CD14-positive monocyte (primary cell): ENCODE measurements around the gene LIPT1. TPM values are rescaled to one million over a fixed set of nuclear protein-coding genes. Genes with fewer than 3 reads are reported as not detected.
A peak's percentile ranks its signal among the peaks of the same experiment; 100 is the strongest.

Experiments
- DNase-seq, 3 donors: peaks; one replicate each; pipeline ENCODE4 v3.0.0-alpha.2; 2011 to 2022
- H2AFZ ChIP-seq: 2 replicates; pipeline ENCODE4 v1.6.0; 2012; ENCODE audit warnings: mild to moderate bottlenecking, low read depth, low read length, inconsistent platforms; ENCODE audit not compliant: insufficient read depth, poor library complexity, severe bottlenecking
- H3K27ac ChIP-seq, 2 donors: 1 replicate in 1 of 2; 2 replicates in 1 of 2; pipeline ENCODE4 v1.5.1; 2012 to 2013; ENCODE audit warnings: low read length in 2 of 2, control low read depth in 1 of 2, inconsistent platforms in 1 of 2, low read depth in 1 of 2, mild to moderate bottlenecking in 1 of 2
- H3K27me3 ChIP-seq, 2 donors: one replicate each; pipeline versions ENCODE4 v1.6.0 to v1.6.1; 2011 to 2013; ENCODE audit warnings: low read length in 2 of 2; ENCODE audit not compliant: control insufficient read depth in 2 of 2, insufficient read depth in 2 of 2
- H3K36me3 ChIP-seq, 2 donors: replicated peaks in 1 of 2; 1 replicate in 1 of 2; 2 replicates in 1 of 2; pipeline versions ENCODE4 v1.5.1 to v1.6.1; 2012 to 2013; ENCODE audit warnings: low read length in 2 of 2, control low read depth in 1 of 2, inconsistent platforms in 1 of 2, mild to moderate bottlenecking in 1 of 2; ENCODE audit not compliant: insufficient read depth in 2 of 2, control insufficient read depth in 1 of 2
- H3K4me1 ChIP-seq, 2 donors: 1 replicate in 1 of 2; 2 replicates in 1 of 2; pipeline versions ENCODE4 v1.5.1 to v1.6.1; 2012 to 2013; ENCODE audit warnings: low read length in 2 of 2, control low read depth in 1 of 2, inconsistent platforms in 1 of 2, mild to moderate bottlenecking in 1 of 2, moderate library complexity in 1 of 2; ENCODE audit not compliant: insufficient read depth in 2 of 2, control insufficient read depth in 1 of 2
- H3K4me2 ChIP-seq: replicated peaks from 2 replicates; pipeline ENCODE3; 2012; ENCODE audit warnings: low read length, moderate library complexity, mild to moderate bottlenecking; ENCODE audit not compliant: poor library complexity, severe bottlenecking; ENCODE audit errors: extremely low read depth
- H3K4me3 ChIP-seq, 3 experiments: fragments of 200-600 bp in 1 of 3; sonication (generic) in 1 of 3; replicated peaks in 1 of 3; 1 replicate in 2 of 3; 2 replicates in 1 of 3; pipeline ENCODE4 v1.5.1; 2011 to 2013; ENCODE audit warnings: low read length in 3 of 3, mild to moderate bottlenecking in 3 of 3, control low read depth in 2 of 3, low read depth in 2 of 3, inconsistent platforms in 1 of 3, moderate library complexity in 1 of 3
- H3K79me2 ChIP-seq: 2 replicates; pipeline ENCODE4 v1.6.0; 2012; ENCODE audit warnings: mild to moderate bottlenecking, control low read depth, inconsistent platforms, low read length, moderate library complexity; ENCODE audit not compliant: insufficient read depth
- H3K9ac ChIP-seq: 2 replicates; pipeline ENCODE4 v1.6.0; 2017; ENCODE audit warnings: low read length, mild to moderate bottlenecking; ENCODE audit not compliant: insufficient read depth, poor library complexity, severe bottlenecking
- H3K9me3 ChIP-seq, 2 donors: replicated peaks in 1 of 2; 1 replicate in 1 of 2; 2 replicates in 1 of 2; pipeline versions ENCODE4 v1.5.1 to v1.6.1; 2012 to 2013; ENCODE audit warnings: low read length in 2 of 2, control low read depth in 1 of 2; ENCODE audit not compliant: control insufficient read depth in 1 of 2, insufficient read depth in 1 of 2
- H4K20me1 ChIP-seq: 2 replicates; pipeline ENCODE4 v1.6.0; 2012; ENCODE audit warnings: mild to moderate bottlenecking, low read length, control low read depth, moderate library complexity; ENCODE audit not compliant: insufficient read depth
- H3K27ac Mint-ChIP-seq, 7 donors: one replicate each; pipeline ENCODE4 v1.8.0; 2020; ENCODE audit warnings: mild to moderate bottlenecking in 7 of 7, mixed read lengths in 7 of 7, moderate library complexity in 6 of 7, inconsistent platforms in 2 of 7
- H3K27me3 Mint-ChIP-seq, 3 donors: one replicate each; pipeline ENCODE4 v1.8.0; 2021 to 2022; ENCODE audit warnings: low read depth in 3 of 3, mild to moderate bottlenecking in 3 of 3, mixed read lengths in 3 of 3, moderate library complexity in 3 of 3, inconsistent platforms in 1 of 3
- H3K36me3 Mint-ChIP-seq, 2 donors: one replicate each; pipeline ENCODE4 v1.8.0; 2020; ENCODE audit warnings: mixed read lengths in 2 of 2, inconsistent platforms in 1 of 2, mild to moderate bottlenecking in 1 of 2
- H3K4me1 Mint-ChIP-seq: one replicate; pipeline ENCODE4 v1.8.0; 2020; ENCODE audit warnings: mild to moderate bottlenecking, mixed read lengths
- H3K4me3 Mint-ChIP-seq, 2 donors: one replicate each; pipeline ENCODE4 v1.8.0; 2020; ENCODE audit warnings: mild to moderate bottlenecking in 2 of 2, mixed read lengths in 2 of 2, moderate library complexity in 1 of 2
- H3K9me3 Mint-ChIP-seq, 7 donors: one replicate each; pipeline ENCODE4 v1.8.0; 2020 to 2022; ENCODE audit warnings: mixed read lengths in 7 of 7, mild to moderate bottlenecking in 6 of 7, moderate library complexity in 6 of 7, inconsistent platforms in 2 of 7
- WGBS: methylation state at CpG from one replicate; pipeline ENCODE4 v1.1.5; 2013; ENCODE audit warnings: missing lambda C conversion rate; ENCODE audit not compliant: insufficient coverage; 5-methylcytosine and 5-hydroxymethylcytosine counted together
- intact Hi-C, 2 donors: fragments of 100-400 bp; cut with micrococcal nuclease; formaldehyde crosslinking; loops; one replicate each; pipeline versions ENCODE4 v1.15.0 to v1.15.1; 2023
- polyA plus RNA-seq, 3 donors: library from polyadenylated mRNA; depleted of rRNA in 1 of 3; unstranded in 2 of 3; stranded (reverse) in 1 of 3; fragments of 300-500 nt in 2 of 3; fragments of >200 nt in 1 of 3; fragmentation: Illumina TruSeq in 2 of 3; gene quantifications; 1 replicate in 2 of 3; 2 replicates in 1 of 3; pipeline ENCODE4 v1.2.3, GENCODE V29; 2012 to 2021
- TF ChIP-seq, protein P1 (sequence below): fragments of 200-600 bp; IDR thresholded peaks from one replicate; pipeline ENCODE4 v1.8.0; 2022; ENCODE audit warnings: antibody characterized with exemption, mild to moderate bottlenecking

The LIPT1 gene
- polyA plus RNA-seq, 3 donors: 6.1 to 8.2 (median 7.5) TPM

DNA sequence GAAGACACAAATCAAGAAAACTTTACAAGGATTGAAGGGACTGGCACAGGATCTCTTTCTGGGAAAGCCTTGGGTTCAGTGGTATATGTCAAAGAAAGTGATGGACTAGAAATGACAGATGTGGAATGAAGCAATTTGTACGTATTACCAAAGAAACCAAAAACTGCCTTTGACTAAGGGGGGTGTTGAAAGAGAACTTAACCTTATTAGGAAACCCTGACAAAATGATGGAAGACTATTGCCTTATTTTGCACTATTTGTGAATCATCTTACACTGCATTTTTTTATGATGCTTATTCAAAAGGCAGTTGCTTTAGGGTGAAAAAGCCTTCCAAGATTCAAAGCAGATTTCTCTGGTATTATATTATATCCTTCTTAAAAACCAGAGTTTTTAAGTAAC is 4.1 kb upstream of the LIPT1 start:
- Mint-ChIP-seq H3K27me3 (no peaks in the 10 kb centered on the region), H3K4me1 (peaks cover 25% of the 10 kb centered on the region), H3K36me3 (no peaks in the 10 kb centered on the region), H3K27ac (peak overlapping the region; percentile 66 to 92 (median 83)), H3K4me3 (peak overlapping the region in 1 of 2 donors; percentile 48), H3K9me3 (no peaks in the 10 kb centered on the region)
- Histone ChIP-seq H3K4me1 (peaks cover 25 to 29% of the 10 kb centered on the region in 2 donors), H3K36me3 (no peaks in the 10 kb centered on the region), H3K4me2 (peak overlapping the region; percentile 31), H3K4me3 (no peak overlapping the region), H2AFZ (no peak overlapping the region), H3K9ac (no peak overlapping the region), H3K79me2 (peaks cover 28% of the 10 kb centered on the region), H3K27me3 (no peaks in the 10 kb centered on the region), H3K9me3 (no peaks in the 10 kb centered on the region), H3K27ac (peak overlapping the region; percentile 67 to 74), H4K20me1 (no peaks in the 10 kb centered on the region)
- peak; percentile 62 to 83 (median 82) for DNase-seq
- no CpG with 5 or more reads among the region's 1 CpG for WGBS
- TF ChIP-seq, protein P1, sequence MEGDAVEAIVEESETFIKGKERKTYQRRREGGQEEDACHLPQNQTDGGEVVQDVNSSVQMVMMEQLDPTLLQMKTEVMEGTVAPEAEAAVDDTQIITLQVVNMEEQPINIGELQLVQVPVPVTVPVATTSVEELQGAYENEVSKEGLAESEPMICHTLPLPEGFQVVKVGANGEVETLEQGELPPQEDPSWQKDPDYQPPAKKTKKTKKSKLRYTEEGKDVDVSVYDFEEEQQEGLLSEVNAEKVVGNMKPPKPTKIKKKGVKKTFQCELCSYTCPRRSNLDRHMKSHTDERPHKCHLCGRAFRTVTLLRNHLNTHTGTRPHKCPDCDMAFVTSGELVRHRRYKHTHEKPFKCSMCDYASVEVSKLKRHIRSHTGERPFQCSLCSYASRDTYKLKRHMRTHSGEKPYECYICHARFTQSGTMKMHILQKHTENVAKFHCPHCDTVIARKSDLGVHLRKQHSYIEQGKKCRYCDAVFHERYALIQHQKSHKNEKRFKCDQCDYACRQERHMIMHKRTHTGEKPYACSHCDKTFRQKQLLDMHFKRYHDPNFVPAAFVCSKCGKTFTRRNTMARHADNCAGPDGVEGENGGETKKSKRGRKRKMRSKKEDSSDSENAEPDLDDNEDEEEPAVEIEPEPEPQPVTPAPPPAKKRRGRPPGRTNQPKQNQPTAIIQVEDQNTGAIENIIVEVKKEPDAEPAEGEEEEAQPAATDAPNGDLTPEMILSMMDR: no peak
- intact Hi-C loops: no loop called here

DNA sequence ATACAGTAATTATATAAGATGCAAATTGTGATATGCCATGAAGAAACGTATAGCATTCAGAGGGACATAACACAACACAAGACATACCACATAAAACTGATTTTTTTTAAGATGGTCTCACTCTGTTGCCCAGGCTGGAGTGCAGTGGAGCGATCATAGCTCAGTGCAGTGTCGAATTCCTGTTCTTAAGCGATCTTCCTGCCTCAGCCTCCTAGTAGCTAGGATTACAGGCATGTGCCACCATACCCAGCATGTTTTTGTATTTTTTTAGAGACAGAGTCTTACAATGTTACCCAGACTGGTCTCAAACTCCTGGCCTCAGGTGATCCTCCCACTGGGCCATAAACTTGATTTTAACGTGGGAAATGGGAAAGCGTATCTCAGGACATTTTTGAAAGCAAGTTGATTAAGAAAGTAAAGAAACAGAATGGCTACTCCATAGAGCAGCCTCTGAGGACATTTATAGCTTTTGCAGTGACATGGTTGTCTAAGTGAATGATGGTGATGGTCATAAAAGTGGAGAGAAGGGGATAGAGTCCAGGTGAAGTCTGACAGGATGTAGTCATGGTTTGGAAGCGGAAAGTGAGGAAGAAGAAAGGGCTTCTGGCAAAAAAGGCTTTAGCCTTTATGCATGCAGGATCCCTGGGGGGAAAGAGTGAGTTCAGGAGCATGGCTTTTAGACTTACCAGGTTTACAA is 2.4 kb upstream of the LIPT1 start:
- peaks cover 8 to 10% of the 10 kb centered on the region in 2 donors for H3K36me3 Mint-ChIP-seq
- TF ChIP-seq, protein P1: no peak
- peaks cover 41% of the 10 kb centered on the region for H3K4me1 Mint-ChIP-seq
- no peak for DNase-seq
- Histone ChIP-seq H3K4me3 (no peak overlapping the region), H4K20me1 (no peaks in the 10 kb centered on the region), H3K79me2 (peaks cover 31% of the 10 kb centered on the region), H3K9ac (no peak overlapping the region), H3K9me3 (no peaks in the 10 kb centered on the region), H2AFZ (no peak overlapping the region), H3K27ac (no peak overlapping the region), H3K36me3 (peaks cover 0 to 4% of the 10 kb centered on the region in 2 donors), H3K4me1 (peaks cover 27 to 31% of the 10 kb centered on the region in 2 donors), H3K4me2 (no peak overlapping the region), H3K27me3 (no peaks in the 10 kb centered on the region)
- 90% methylated on average over 1 of the region's 7 CpGs for WGBS
- no peak overlapping the region for H3K4me3 Mint-ChIP-seq
- no peaks in the 10 kb centered on the region for H3K9me3 Mint-ChIP-seq
- no peak overlapping the region for H3K27ac Mint-ChIP-seq
- no peaks in the 10 kb centered on the region for H3K27me3 Mint-ChIP-seq
- intact Hi-C loops: no loop called here
